GM19397 (cell line): ENCODE results near the gene PNO1.

Source experiments
- ATAC-seq: cut with Tn5 transposase; IDR thresholded peaks from one replicate; pipeline ENCODE4 v1.9.1; 2021; ENCODE audit warnings: mild to moderate bottlenecking, moderate library complexity; ENCODE audit not compliant: unreplicated experiment

Gene PNO1

DNA sequence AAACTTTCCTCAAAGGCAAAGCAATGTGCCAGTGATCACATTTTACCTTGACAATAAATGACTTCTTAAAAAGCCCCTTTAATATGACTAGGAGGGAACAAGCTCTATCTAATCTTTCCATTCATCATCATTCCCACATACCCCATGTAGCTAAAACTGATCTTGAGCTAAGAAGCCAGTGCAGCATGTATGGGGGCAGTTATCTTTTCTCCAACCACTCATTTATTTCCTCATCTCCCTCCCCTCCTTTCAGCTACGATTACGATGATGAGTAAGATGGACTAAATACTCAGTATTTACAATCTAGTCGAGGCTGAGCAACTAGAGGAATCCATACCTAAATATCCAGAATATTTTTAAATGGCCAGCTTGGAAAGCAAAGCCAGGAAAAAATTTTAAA, 35.5 kb downstream of the PNO1 start:
- ATAC-seq = no peak

DNA sequence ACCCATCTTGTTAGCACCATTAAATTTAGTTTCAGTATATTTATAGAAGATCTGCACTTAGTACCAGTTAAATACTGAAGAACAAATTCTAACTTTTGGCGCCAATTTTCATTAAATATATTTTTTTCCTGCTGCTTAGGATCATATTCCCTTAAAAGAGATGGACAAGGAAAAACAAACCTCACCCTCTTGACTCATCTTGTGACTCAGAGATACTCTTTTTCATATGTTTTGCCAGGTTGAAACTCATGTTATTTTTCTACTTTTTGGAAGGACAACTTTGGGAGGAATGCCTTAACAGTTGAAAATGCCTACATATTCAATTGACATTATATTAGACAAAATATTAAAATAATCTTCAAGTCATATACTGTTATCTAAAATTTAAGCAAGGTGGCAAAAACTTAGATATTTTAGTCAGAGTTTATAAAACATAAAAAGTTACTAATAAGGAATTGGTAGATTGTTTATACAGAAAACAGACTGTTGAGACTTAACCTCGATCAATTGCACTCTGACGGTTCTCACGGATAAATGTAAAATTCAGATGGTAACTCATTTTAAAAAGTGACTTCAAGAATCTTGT, 36.2 kb downstream of the PNO1 start:
- ATAC-seq = no peak

DNA sequence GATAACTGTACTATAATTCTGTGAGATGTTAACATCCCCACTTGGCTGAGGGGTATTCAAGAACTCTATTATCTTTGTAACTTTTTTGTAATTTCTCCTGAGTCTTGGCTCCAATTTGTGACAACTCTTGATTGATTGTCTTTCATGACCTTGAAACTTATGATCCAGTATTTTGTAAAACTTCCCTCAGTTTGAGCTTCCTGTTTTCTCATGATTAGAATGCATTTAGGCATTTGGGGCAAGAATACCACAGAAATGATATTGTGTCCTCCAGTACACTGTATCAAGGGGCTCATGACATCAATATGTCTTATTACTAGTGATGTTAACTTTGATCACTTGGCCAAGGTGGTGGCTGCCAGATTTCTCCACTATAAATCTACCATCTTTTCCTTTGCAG, 37.4 kb downstream of the PNO1 start:
- no peak for ATAC-seq

DNA sequence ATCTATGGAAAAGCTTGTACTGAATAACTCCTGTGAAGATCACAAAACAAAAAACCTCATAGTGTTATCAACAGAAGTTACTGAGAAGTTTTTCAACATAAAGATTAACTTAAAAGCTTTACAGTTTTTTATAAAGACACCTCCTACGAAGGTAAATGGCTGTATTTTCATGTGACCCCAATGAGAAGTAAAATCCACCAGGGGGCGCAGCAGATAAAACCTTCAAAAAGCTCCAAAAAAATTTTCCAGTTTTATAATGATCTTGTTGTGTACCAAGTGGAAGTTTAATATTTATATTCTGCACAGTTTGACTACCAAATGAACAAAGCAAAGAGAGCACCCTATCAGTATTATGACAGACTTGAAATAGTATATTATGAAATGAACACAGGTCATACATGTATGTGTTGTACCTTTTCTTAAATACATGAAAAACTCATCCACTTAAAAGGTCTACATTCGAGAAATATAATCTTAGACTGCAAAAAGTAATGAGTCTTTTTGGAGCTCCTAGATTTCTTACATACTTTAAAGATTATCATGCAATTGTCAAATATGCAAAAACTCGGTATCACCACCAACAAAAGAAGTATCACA, 38.5 kb downstream of the PNO1 start:
- ATAC-seq = no peak

DNA sequence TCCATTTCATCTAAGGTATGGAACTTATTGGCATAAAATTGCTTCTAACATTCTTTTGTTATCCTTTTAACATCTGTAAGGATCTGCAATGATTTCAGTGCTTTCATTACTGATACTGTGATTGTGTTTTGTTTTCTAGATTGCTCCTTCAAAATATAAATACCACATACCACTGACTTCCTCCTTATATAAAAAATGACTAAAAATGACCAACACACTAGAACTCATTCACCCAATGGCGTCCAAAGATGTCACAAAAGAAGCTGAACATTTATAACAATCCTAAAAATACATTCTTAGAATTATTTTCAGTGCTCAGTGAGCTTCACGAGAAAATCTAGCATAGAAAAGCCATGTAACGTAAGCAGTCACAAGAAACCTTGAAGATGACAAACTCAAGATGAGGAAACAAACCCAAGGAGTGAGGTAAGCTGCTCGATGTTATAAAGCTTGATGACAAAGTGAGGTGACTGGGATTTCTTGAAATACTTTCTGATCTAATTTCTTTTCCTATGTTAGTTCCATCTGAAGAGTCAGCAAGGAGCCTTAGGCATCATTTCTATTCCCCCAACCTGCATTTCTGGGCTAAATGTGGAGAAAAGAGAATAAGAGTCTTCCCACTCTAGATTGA, 42.6 kb downstream of the PNO1 start:
- ATAC-seq = no peak

- peak; percentile 95 for ATAC-seq
Measured at GRCh38 chr2:68203587-68203986, 45.9 kb downstream of the PNO1 start.

DNA sequence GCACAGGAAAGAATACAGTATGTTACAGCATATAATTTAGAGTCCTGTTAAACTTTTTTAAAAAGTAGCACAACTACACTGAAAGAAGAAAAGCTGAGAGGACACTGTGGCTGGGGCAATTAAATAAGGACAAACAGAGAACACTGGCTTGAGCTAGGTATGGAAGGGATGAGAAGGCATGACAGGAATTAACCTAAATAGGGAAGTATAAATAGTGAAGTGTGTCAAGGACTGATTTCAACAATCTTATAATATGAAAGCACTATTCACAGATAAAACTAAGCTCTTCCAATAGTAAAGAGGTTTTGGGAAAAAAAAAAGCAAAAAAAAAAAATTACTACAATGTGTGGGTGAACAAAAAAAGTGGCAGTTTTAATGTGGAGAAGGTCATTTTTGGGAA, 49.1 kb downstream of the PNO1 start:
- no peak for ATAC-seq

DNA sequence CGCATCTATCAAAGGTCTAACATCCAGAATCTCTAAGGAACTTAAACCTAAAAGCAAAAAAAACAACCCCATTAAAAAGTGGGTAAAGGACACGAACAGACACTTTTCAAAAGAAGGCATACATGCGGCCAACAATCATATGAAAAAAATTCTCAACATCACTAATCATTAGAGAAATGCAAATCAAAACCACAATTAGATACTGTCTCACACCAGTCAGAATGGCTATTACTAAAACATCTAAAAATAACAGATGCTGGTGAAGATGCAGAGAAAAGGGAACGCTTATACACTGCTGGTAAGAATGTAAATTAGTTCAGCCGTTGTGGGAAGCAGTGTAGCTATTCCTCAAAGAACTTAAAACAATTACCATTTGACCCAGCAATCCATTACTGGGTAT, 56.7 kb downstream of the PNO1 start:
- peak; percentile 84 for ATAC-seq

- ATAC-seq = no peak
Measured at GRCh38 chr2:68216454-68217310, 59.0 kb downstream of the PNO1 start.

DNA sequence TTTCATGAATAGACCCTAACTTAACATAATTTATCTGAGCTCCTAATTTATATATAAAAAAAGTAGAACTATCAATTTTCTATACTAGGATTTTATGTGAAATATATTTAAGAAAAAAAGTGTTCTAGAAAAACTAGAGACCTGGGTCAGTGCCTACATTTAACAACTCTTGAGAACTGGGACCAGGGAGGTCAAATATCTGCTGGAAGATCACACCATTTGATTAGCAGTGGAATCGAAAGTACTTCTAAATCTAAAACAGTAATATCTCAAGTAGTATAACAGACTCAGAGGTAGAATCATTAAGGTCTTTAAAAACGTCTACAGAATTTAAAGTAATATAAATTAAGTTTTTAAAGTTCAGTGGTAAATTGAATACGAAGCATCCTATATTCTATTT, 60.0 kb downstream of the PNO1 start:
- ATAC-seq = no peak

GRCh38 chr2:68218343-68218901, 60.7 kb downstream of the PNO1 start:
- ATAC-seq = no peak

DNA sequence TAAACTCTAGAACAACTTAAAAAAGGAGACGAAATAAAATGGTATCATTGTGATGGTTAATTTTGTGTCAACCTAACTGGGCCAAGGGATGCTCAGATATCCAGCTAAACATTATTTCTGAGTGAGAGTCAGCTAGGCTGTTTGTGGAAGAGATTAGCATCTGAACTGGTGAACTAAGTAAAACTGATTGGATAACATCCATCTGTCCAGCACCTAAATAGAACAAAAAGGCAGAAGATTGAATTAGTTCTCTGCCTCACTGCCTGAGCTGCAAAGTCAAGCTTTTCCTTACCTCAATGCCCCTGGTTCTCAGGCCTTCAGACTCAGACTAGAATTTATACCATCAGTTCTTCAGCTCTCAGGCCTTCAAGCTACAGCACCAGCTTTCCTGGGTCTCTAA, 64.6 kb downstream of the PNO1 start:
- ATAC-seq = no peak

- ATAC-seq = no peak
Measured at GRCh38 chr2:68223419-68223818, 65.7 kb downstream of the PNO1 start.

DNA sequence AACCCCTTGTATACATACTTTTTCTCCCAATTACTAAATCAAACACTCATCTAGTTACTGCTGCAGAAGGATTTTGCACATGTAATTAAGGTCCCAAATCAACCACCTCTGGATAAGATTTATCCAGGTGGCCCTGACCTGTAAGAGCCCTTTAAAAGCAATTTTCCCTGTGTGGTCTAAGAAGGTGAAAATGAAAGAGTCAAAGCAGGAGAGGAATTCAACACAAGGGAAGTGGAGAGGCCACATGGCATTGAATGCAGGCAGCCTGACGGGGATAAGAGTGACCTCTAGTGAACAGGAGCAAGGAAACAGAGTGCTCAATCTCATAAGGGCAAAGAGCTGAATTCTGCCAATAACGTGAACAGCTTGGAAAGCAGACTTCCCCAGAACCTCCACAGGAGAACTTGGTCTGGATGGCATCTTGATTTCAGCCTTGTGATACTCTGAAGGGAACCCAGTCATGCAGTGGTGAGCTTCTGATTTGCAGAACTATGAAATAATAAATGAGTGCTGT, 67.5 kb downstream of the PNO1 start:
- peak; percentile 83 for ATAC-seq
